HG03066 (cell line): ENCODE measurements around the gene ZNF217.
"Not testable (repeated sequence)": the region's sequence is repeated elsewhere in the genome, so short reads cannot be mapped to it uniquely, and the experiment has no call there.

Source experiments
- ATAC-seq: cut with Tn5 transposase; IDR thresholded peaks from one replicate; pipeline ENCODE4 v1.9.1; 2021; ENCODE audit warnings: low read depth; ENCODE audit not compliant: unreplicated experiment

The ZNF217 gene

DNA sequence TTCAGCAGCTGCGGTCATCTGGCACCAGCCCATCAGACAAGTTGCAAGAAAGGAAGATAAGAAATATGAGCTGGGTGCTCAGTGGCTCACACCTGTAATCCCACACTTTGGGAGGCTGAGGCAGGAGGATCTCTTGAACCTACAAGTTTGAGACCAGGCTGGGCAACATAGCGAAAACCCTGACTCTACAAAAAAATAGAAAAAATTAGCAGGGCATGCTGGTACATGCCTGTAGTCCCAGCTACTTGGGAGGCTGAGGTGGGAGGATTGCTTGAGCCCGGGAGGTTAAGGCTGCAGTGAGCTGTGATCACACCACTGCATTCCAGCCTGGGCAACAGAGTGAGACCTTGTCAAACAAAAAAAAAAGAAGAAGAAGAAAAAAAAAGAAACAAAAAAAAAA, 57.3 kb downstream of the ZNF217 start:
- ATAC-seq: not testable (repeated sequence)

GRCh38 chr20:53535878-53536277, 57.8 kb downstream of the ZNF217 start:
- ATAC-seq: no peak

GRCh38 chr20:53534037-53534436, 59.6 kb downstream of the ZNF217 start:
- ATAC-seq: no peak

- ATAC-seq: no peak
Observed at GRCh38 chr20:53533500-53533899, 60.1 kb downstream of the ZNF217 start.

GRCh38 chr20:53532654-53533312, 60.9 kb downstream of the ZNF217 start:
- not testable (repeated sequence) for ATAC-seq

- no peak for ATAC-seq
Observed at GRCh38 chr20:53530440-53530839, 63.2 kb downstream of the ZNF217 start.

- no peak for ATAC-seq
Observed at GRCh38 chr20:53529658-53530057, 64.0 kb downstream of the ZNF217 start.

DNA sequence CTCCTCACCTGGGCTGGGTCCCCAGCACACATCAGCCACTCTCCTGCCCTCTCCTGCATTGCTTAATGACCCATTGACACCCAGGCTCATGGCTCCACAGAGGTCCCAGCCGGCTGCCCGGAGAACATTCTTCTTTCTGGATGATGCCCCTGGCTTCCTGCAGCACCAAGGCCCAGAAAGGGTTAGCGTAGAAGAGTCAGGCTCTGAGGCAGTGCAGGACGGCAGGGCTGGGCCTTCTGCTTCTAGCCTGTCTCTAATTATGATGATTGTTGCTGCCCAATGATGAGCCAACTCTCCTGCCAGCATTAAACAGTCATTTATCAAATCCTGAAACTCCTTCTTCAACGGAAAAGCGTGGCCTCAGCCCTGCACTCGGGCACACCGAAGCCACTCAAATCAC, 66.4 kb downstream of the ZNF217 start:
- no peak for ATAC-seq

GRCh38 chr20:53524589-53525312, 68.9 kb downstream of the ZNF217 start:
- ATAC-seq: no peak

DNA sequence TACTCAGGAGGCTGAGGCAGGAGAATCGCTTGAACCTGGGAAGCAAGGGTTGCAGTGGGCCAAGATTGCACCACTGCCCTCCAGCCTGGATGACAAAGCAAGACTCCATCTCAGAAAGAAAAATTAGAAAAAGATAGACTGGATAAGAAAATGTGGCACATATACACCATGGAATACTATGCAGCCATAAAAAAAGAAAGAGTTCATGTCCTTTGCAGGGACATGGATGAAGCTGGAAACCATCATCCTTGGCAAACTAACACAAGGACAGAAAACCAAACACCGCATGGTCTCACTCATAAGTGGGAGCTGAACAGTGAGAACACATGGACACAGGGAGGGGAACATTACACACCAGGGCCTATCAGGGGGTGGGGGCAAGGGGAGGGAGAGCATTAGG, 70.0 kb downstream of the ZNF217 start:
- not testable (repeated sequence) for ATAC-seq

GRCh38 chr20:53522696-53523095, 70.9 kb downstream of the ZNF217 start:
- ATAC-seq: no peak

DNA sequence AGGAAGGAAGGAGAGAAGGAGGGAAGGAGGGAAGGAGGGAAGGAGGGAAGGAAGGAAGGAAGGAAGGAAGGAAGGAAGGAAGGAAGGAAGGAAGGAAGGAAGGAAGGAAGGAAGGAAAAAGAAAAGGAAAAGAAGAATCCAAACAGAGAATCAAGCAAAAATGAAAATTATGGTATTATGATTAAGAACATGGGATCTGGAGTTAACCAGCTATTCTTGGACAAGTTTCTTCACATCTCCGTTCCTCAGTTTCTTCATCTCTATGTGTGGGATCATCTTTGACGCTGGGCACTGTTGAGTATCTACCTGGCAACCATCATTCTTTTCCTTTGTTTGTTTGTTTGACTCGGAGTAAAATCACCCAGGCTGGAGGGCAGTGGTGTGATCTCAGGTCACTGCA, 71.6 kb downstream of the ZNF217 start:
- no peak for ATAC-seq

- ATAC-seq: not testable (repeated sequence)
Observed at GRCh38 chr20:53521421-53521820, 72.2 kb downstream of the ZNF217 start.

GRCh38 chr20:53517146-53517545, 76.5 kb downstream of the ZNF217 start:
- ATAC-seq: no peak
